HepG2 (cell line): ENCODE results near the gene PLEKHA8. TPM values are rescaled to one million over a fixed set of nuclear protein-coding genes. Genes with fewer than 3 reads are reported as not detected.

Source experiments
- GABPA ChIP-seq, 2 experiments: IDR thresholded peaks; 2 replicates each; pipeline ENCODE4 v1.6.1; 2011 to 2016; ENCODE audit warnings: low read depth in 2 of 2, low read length in 1 of 2, missing biosample characterization in 1 of 2, missing genetic modification characterization in 1 of 2
- HMGA1 ChIP-seq: sonication (generic); formaldehyde crosslinking; conservative IDR thresholded peaks from 2 replicates; pipeline ENCODE4 v1.4.0; 2020; ENCODE audit warnings: missing genetic modification reagents
- JUND ChIP-seq: sonication (generic); formaldehyde crosslinking; IDR thresholded peaks from 2 replicates; pipeline ENCODE4 v1.8.0; 2022; ENCODE audit warnings: mild to moderate bottlenecking, missing genetic modification reagents
- MZF1 ChIP-seq: sonication (generic); formaldehyde crosslinking; IDR thresholded peaks from 2 replicates; pipeline ENCODE4 v1.8.1; 2023; ENCODE audit warnings: mild to moderate bottlenecking, missing genetic modification reagents, borderline replicate concordance
- PBX3 ChIP-seq: sonication (generic); formaldehyde crosslinking; IDR thresholded peaks from 2 replicates; pipeline ENCODE4 v1.8.1; 2023; ENCODE audit warnings: missing genetic modification reagents, inconsistent platforms, borderline replicate concordance
- TCF7 ChIP-seq: sonication (generic); IDR thresholded peaks from 2 replicates; pipeline ENCODE4 v1.6.1; 2016; ENCODE audit warnings: antibody characterized with exemption, low read depth
- TFDP1 ChIP-seq: IDR thresholded peaks from 2 replicates; pipeline ENCODE4 v1.6.1; 2016; ENCODE audit warnings: missing compliant biosample characterization, missing genetic modification reagents, borderline replicate concordance
- ZNF12 ChIP-seq: sonication (generic); formaldehyde crosslinking; IDR thresholded peaks from 2 replicates; pipeline ENCODE4 v1.5.0; 2020; ENCODE audit warnings: missing genetic modification reagents
- ZNF142 ChIP-seq: sonication (generic); formaldehyde crosslinking; IDR thresholded peaks from 2 replicates; pipeline ENCODE4 v1.4.0; 2020; ENCODE audit warnings: missing genetic modification reagents
- ZNF282 ChIP-seq: fragments of 450-650 bp; IDR thresholded peaks from 2 replicates; pipeline ENCODE4 v1.6.1; 2018; ENCODE audit not compliant: partially characterized antibody
- ZNF563 ChIP-seq: sonication (generic); formaldehyde crosslinking; IDR thresholded peaks from 2 replicates; pipeline ENCODE4 v1.8.0; 2022; ENCODE audit warnings: mild to moderate bottlenecking, moderate library complexity, missing genetic modification reagents
- ZNF687 ChIP-seq: sonication (generic); formaldehyde crosslinking; IDR thresholded peaks from 2 replicates; pipeline ENCODE4 v1.5.1; 2020; ENCODE audit warnings: mild to moderate bottlenecking, missing genetic modification reagents, moderate library complexity
- ZNF878 ChIP-seq: sonication (generic); formaldehyde crosslinking; IDR thresholded peaks from 2 replicates; pipeline ENCODE4 v1.8.1; 2023; ENCODE audit warnings: mild to moderate bottlenecking, missing genetic modification reagents, moderate library complexity
- polyA plus RNA-seq, 8 experiments: library from polyadenylated mRNA; depleted of rRNA in 3 of 8; stranded (reverse) in 7 of 8; unstranded in 1 of 8; fragments of >200 nt; fragmentation: Illumina TruSeq in 4 of 8; extraction: Trizol in 4 of 8; gene quantifications; 2 replicates each; pipeline versions ENCODE4 v1.2.1 to v1.2.3, GENCODE V29; 2011 to 2016; ENCODE audit warnings: low read depth in 4 of 8, missing spikeins in 1 of 8, mixed read lengths in 1 of 8; ENCODE audit not compliant: insufficient read depth in 1 of 8
- total RNA-seq, 5 experiments: library from RNA; depleted of rRNA; stranded (reverse); fragments of >200 nt; fragmentation: Illumina TruSeq; extraction: Trizol; gene quantifications; 2 replicates each; pipeline ENCODE4 v1.2.3, GENCODE V29; 2016; ENCODE audit warnings: low read depth in 1 of 5

Gene PLEKHA8
- total and polyA plus RNA-seq, 2 of the 13 experiments (the other 11 are each of a cell fraction or from before 2014, with no cell fraction given): 12.5 to 26.4 TPM

- TF ChIP-seq ZNF142 (0 out of 2 replicates have a peak, but pooled peaks have one; percentile 63), ZNF687 (peak; percentile 85), TFDP1 (CRISPR knock-in tag) (0 out of 2 replicates have a peak, but pooled peaks have one; percentile 33), MZF1 (CRISPR knock-in tag) (no peak), ZNF12 (no peak), ZNF563 (CRISPR knock-in tag) (peak; percentile 55; the same call in 1 of the 2 replicates), PBX3 (CRISPR knock-in tag) (no peak), ZNF878 (CRISPR knock-in tag) (no peak), GABPA (IDR thresholded peaks at IDR 0.05; ENCODE audit: low read depth, low read length) (0 out of 2 replicates have a peak, but pooled peaks have one; percentile 14), GABPA (CRISPR knock-in tag; IDR thresholded peaks at IDR 0.05; ENCODE audit: low read depth) (peak; percentile 70), TCF7 (no peak), ZNF282 (no peak), HMGA1 (CRISPR knock-in tag) (no peak), JUND (no peak)
Observed at GRCh38 chr7:30028216-30028748, at the start of gene PLEKHA8 (continued).
